Ishikawa (cell line): ENCODE data around the gene REP15.

ENCODE experiments used
- EGR1 ChIP-seq: IDR thresholded peaks from 2 replicates; pipeline ENCODE4 v1.6.1; 2012
- EP300 ChIP-seq: IDR thresholded peaks from 2 replicates; pipeline ENCODE4 v1.6.1; 2012; ENCODE audit warnings: borderline replicate concordance
- NFIC ChIP-seq: IDR thresholded peaks from 2 replicates; pipeline ENCODE4 v1.6.1; 2012
- RAD21 ChIP-seq: IDR thresholded peaks from 2 replicates; pipeline ENCODE4 v1.6.1; 2012; ENCODE audit warnings: low read depth
- TAF1 ChIP-seq: IDR thresholded peaks from 2 replicates; pipeline ENCODE4 v1.6.1; 2012; ENCODE audit warnings: low read depth, mild to moderate bottlenecking
- TEAD4 ChIP-seq: IDR thresholded peaks from 2 replicates; pipeline ENCODE4 v1.6.1; 2012

DNA sequence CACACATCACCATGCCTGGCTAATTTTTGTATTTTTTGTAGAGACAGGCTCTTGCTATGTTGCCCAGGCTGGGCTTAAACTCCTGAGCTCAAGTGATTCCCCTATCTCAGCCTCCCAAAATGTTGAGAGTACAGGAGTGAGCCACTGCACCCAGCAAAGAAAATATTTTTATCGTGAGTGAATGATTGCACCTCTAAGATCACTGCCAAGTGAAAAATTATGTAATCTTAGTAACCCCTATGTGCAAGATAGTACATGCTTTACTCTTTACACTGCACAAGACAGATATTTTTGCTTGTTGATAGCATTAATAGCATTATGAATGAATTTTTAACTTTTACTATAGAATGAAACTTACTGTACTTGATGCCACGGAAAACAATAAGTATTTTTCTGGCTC is 11.0 kb downstream of the REP15 start:
- TF ChIP-seq RAD21 (no peak), NFIC (no peak), TEAD4 (no peak), EP300 (no peak), TAF1 (no peak), EGR1 (no peak)
